OCI-LY1 (cell line): Measurements from ENCODE around the gene OR1I1.

Source experiments
- H2AFZ ChIP-seq: fragments of 200-600 bp; sonication (generic), shearing (Covaris generic); 2 replicates; pipeline ENCODE4 v1.6.0; 2014; ENCODE audit warnings: antibody characterized with exemption, mild to moderate bottlenecking, low read length
- H3F3A ChIP-seq: fragments of 200-600 bp; sonication (generic), shearing (Covaris generic); 2 replicates; pipeline ENCODE4 v1.6.0; 2014; ENCODE audit warnings: mild to moderate bottlenecking, antibody characterized with exemption, low read length, moderate library complexity; ENCODE audit not compliant: insufficient read depth
- H3K27ac ChIP-seq: fragments of 200-600 bp; sonication (generic); 2 replicates; pipeline ENCODE4 v1.5.1; 2014; ENCODE audit warnings: low read length, mixed run types, mild to moderate bottlenecking, low read depth; ENCODE audit not compliant: poor library complexity, severe bottlenecking
- H3K27me3 ChIP-seq: fragments of 200-600 bp; sonication (generic); 2 replicates; pipeline ENCODE4 v1.6.0; 2014; ENCODE audit warnings: antibody characterized with exemption, mild to moderate bottlenecking, low read length, moderate library complexity; ENCODE audit not compliant: insufficient read depth
- H3K36me3 ChIP-seq: fragments of 200-600 bp; sonication (generic); 2 replicates; pipeline ENCODE4 v1.6.1; 2014; ENCODE audit warnings: mild to moderate bottlenecking, antibody characterized with exemption, low read length, moderate library complexity, mixed read lengths; ENCODE audit not compliant: insufficient read depth
- H3K4me1 ChIP-seq: fragments of 200-600 bp; sonication (generic); 2 replicates; pipeline ENCODE4 v1.5.1; 2014; ENCODE audit warnings: mild to moderate bottlenecking, low read length, moderate library complexity; ENCODE audit not compliant: insufficient read depth, severe bottlenecking
- H3K4me2 ChIP-seq: fragments of 200-600 bp; sonication (generic), shearing (Covaris generic); 2 replicates; pipeline ENCODE4 v1.6.1; 2014; ENCODE audit warnings: low read length
- H3K4me3 ChIP-seq: fragments of 200-600 bp; sonication (generic); 2 replicates; pipeline ENCODE4 v1.5.1; 2014; ENCODE audit warnings: low read length, low read depth, mild to moderate bottlenecking, mixed read lengths; ENCODE audit not compliant: poor library complexity, severe bottlenecking
- H3K79me2 ChIP-seq: fragments of 200-600 bp; shearing (Covaris generic); 2 replicates; pipeline ENCODE4 v1.6.1; 2016; ENCODE audit warnings: mixed run types, low read length, mixed read lengths; ENCODE audit not compliant: insufficient read depth
- H3K9ac ChIP-seq: fragments of 200-600 bp; sonication (generic), shearing (Covaris generic); 2 replicates; pipeline ENCODE4 v1.6.1; 2014; ENCODE audit warnings: mild to moderate bottlenecking, low read length, mixed read lengths
- H3K9me2 ChIP-seq: fragments of 200-600 bp; sonication (generic), shearing (Covaris generic); 2 replicates; pipeline ENCODE4 v1.6.1; 2014; ENCODE audit warnings: low read depth, mild to moderate bottlenecking, low read length, mixed read lengths
- H3K9me3 ChIP-seq: fragments of 200-600 bp; shearing (Covaris generic); 2 replicates; pipeline ENCODE4 v1.6.1; 2014; ENCODE audit warnings: low read length, mixed read lengths
- H4K20me1 ChIP-seq: fragments of 200-600 bp; sonication (generic), shearing (Covaris generic); 2 replicates; pipeline ENCODE4 v1.6.0; 2016; ENCODE audit warnings: mild to moderate bottlenecking, low read length; ENCODE audit not compliant: insufficient read depth
- EZH2 ChIP-seq: fragments of 200-600 bp; sonication (generic), shearing (Covaris generic); IDR thresholded peaks from 2 replicates; pipeline ENCODE4 v1.8.0; 2017; ENCODE audit warnings: borderline replicate concordance, mixed run types, mild to moderate bottlenecking, antibody characterized with exemption, low read length, moderate library complexity, mixed read lengths
- TF ChIP-seq, protein P1 (sequence below): fragments of 200-600 bp; sonication (generic), shearing (Covaris generic); IDR thresholded peaks from 2 replicates; pipeline ENCODE4 v1.5.1; 2017; ENCODE audit warnings: mild to moderate bottlenecking, antibody characterized with exemption, low read length, moderate library complexity, mixed read lengths

OR1I1 gene

DNA sequence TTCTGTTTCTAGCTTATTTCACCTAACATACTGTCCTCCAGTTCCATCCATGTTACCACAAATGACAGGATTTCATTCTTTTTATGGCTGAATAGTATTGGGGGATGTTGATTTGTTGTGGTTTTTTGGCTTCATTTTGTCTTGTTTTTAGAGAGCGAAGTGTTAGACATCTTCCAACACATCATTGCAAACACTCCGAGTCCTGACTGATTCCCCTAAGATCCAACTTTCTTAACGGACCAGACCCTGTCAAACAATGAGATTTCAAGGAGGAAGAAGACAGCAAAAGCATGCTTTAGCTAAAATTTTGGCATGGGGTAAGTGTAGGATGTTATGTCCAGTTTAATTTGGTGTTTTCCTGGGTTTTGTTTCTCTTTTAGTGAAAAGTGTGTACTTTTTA is 36.5 kb upstream of the OR1I1 start:
- no peak overlapping the region for H3K27ac ChIP-seq
- H2AFZ ChIP-seq: no peak overlapping the region
- no peak overlapping the region for H3K4me2 ChIP-seq
- no peaks in the 10 kb centered on the region for H3K9me2 ChIP-seq
- no peaks in the 10 kb centered on the region for H3F3A ChIP-seq
- TF ChIP-seq, protein P1, sequence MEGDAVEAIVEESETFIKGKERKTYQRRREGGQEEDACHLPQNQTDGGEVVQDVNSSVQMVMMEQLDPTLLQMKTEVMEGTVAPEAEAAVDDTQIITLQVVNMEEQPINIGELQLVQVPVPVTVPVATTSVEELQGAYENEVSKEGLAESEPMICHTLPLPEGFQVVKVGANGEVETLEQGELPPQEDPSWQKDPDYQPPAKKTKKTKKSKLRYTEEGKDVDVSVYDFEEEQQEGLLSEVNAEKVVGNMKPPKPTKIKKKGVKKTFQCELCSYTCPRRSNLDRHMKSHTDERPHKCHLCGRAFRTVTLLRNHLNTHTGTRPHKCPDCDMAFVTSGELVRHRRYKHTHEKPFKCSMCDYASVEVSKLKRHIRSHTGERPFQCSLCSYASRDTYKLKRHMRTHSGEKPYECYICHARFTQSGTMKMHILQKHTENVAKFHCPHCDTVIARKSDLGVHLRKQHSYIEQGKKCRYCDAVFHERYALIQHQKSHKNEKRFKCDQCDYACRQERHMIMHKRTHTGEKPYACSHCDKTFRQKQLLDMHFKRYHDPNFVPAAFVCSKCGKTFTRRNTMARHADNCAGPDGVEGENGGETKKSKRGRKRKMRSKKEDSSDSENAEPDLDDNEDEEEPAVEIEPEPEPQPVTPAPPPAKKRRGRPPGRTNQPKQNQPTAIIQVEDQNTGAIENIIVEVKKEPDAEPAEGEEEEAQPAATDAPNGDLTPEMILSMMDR: no peak
- no peak for TF ChIP-seq EZH2
- H3K79me2 ChIP-seq: no peaks in the 10 kb centered on the region
- no peaks in the 10 kb centered on the region for H3K27me3 ChIP-seq
- H3K36me3 ChIP-seq: no peaks in the 10 kb centered on the region
- no peaks in the 10 kb centered on the region for H3K4me1 ChIP-seq
- no peak overlapping the region for H3K9ac ChIP-seq
- H4K20me1 ChIP-seq: no peaks in the 10 kb centered on the region
- no peak overlapping the region for H3K4me3 ChIP-seq
- H3K9me3 ChIP-seq: no peaks in the 10 kb centered on the region

DNA sequence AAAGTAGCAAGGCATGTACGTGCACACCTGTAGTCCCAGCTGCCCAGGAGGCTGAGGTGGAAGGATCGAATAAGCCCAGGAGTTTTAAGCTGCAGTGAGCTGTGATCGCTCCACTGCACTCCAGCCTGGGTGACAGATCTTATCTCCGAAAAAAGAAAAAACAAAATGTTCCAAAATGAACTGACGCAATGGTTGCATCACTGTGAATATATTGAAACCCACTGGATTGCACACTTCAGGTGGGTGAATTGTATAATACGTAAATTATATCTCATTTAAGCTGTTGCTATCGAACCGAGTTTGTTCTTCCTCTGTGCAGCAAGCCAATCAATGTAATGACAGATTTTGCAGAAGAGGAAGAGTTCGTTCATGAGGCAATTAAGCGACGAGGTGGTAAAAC is 34.3 kb upstream of the OR1I1 start:
- Histone ChIP-seq H2AFZ (no peak overlapping the region), H4K20me1 (no peaks in the 10 kb centered on the region), H3K36me3 (no peaks in the 10 kb centered on the region), H3K79me2 (no peaks in the 10 kb centered on the region), H3K9me3 (no peaks in the 10 kb centered on the region), H3F3A (no peaks in the 10 kb centered on the region), H3K4me1 (no peaks in the 10 kb centered on the region), H3K4me3 (no peak overlapping the region), H3K9ac (no peak overlapping the region), H3K27ac (no peak overlapping the region), H3K9me2 (no peaks in the 10 kb centered on the region), H3K27me3 (no peaks in the 10 kb centered on the region), H3K4me2 (no peak overlapping the region)
- TF ChIP-seq, protein P1: no peak
- TF ChIP-seq EZH2: no peak

DNA sequence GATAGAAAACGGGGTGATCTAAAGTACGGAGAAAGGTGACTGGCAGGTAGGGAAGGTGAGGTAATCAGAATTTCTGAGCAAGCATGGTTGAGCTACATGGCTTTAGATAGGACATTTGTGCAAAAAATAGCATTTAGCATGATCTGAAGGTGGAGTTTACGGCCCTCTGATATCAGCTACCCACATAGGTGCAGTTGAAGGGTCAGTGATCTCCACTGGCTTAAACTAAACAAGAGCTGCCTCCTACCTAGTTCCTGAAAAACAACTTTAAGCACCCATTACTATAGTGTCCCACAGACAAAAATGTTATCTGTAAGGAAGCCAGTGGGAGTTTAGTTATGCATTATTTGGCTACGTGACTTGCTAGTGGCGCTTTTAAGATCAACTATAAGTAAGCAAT is 33.9 kb upstream of the OR1I1 start:
- no peak overlapping the region for H2AFZ ChIP-seq
- TF ChIP-seq EZH2: no peak
- TF ChIP-seq, protein P1: no peak
- H4K20me1 ChIP-seq: no peaks in the 10 kb centered on the region
- no peaks in the 10 kb centered on the region for H3K9me3 ChIP-seq
- no peaks in the 10 kb centered on the region for H3K27me3 ChIP-seq
- no peak overlapping the region for H3K4me3 ChIP-seq
- H3K79me2 ChIP-seq: no peaks in the 10 kb centered on the region
- no peaks in the 10 kb centered on the region for H3K36me3 ChIP-seq
- H3K4me2 ChIP-seq: no peak overlapping the region
- H3K9ac ChIP-seq: no peak overlapping the region
- H3F3A ChIP-seq: no peaks in the 10 kb centered on the region
- no peak overlapping the region for H3K27ac ChIP-seq
- no peaks in the 10 kb centered on the region for H3K9me2 ChIP-seq
- H3K4me1 ChIP-seq: no peaks in the 10 kb centered on the region
